ENCODE results near the gene MARS2.

DNA sequence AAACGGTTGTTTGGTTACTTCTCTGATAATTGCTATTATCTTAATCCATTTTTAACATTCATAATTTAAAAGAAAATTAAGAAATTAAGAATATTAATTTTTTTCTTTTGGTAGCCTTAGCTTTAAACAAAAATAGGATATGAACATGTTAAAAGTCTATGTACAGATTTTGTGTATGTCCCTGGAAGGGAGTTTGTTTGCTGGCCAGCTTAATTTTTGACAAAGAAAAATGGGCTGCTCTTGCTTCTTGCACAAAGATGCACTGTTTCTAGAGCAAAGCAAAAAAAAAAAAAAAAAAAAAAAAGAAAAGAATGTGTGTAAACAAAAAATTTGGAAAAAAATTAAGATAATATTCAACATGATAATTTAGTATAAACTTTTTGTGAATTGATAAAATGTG is 31.1 kb upstream of the MARS2 start:
- TF ChIP-seq, protein P1, sequence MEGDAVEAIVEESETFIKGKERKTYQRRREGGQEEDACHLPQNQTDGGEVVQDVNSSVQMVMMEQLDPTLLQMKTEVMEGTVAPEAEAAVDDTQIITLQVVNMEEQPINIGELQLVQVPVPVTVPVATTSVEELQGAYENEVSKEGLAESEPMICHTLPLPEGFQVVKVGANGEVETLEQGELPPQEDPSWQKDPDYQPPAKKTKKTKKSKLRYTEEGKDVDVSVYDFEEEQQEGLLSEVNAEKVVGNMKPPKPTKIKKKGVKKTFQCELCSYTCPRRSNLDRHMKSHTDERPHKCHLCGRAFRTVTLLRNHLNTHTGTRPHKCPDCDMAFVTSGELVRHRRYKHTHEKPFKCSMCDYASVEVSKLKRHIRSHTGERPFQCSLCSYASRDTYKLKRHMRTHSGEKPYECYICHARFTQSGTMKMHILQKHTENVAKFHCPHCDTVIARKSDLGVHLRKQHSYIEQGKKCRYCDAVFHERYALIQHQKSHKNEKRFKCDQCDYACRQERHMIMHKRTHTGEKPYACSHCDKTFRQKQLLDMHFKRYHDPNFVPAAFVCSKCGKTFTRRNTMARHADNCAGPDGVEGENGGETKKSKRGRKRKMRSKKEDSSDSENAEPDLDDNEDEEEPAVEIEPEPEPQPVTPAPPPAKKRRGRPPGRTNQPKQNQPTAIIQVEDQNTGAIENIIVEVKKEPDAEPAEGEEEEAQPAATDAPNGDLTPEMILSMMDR (IDR thresholded peaks at IDR 0.05), result no peak
- no peak for TF ChIP-seq POLR2AphosphoS5 (IDR thresholded peaks at IDR 0.05)

Measured in prostate gland (tissue), 2 donors.